Right ventricle myocardium inferior (tissue), 1 donor: Measurements from ENCODE around the gene PCIF1. TPM values are rescaled to one million over a fixed set of nuclear protein-coding genes. Genes with fewer than 3 reads are reported as not detected.
"Not testable (repeated sequence)": the region's sequence is repeated elsewhere in the genome, so short reads cannot be mapped to it uniquely, and the experiment has no call there.

Source experiments
- ATAC-seq: fragments of 200-7000 bp; cut with Tn5 transposase; one replicate; pipeline ENCODE4 v1.9.1; 2020; ENCODE audit warnings: mild to moderate bottlenecking, moderate library complexity
- DNase-seq: peaks from one replicate; pipeline ENCODE4 v3.0.0; 2021; ENCODE audit errors: missing footprints
- intact Hi-C: fragments of 100-400 bp; cut with DNase I; formaldehyde crosslinking; loops from one replicate; pipeline ENCODE4 v1.11.0; 2022
- total RNA-seq: library from RNA; stranded (reverse); fragmentation: NEBNext Ultra II Directional; extraction: Animal tissue kit (Norgen Biotek cat#: 25700); gene quantifications from one replicate; pipeline ENCODE4 v1.2.1, GENCODE V29; 2021
- donor health status: DM: no; HTN: yes; CAD: no; lungs with severe emphysema.

PCIF1 gene
- total RNA-seq, 1 donor from 2014 or later, result 22.5 TPM

DNA sequence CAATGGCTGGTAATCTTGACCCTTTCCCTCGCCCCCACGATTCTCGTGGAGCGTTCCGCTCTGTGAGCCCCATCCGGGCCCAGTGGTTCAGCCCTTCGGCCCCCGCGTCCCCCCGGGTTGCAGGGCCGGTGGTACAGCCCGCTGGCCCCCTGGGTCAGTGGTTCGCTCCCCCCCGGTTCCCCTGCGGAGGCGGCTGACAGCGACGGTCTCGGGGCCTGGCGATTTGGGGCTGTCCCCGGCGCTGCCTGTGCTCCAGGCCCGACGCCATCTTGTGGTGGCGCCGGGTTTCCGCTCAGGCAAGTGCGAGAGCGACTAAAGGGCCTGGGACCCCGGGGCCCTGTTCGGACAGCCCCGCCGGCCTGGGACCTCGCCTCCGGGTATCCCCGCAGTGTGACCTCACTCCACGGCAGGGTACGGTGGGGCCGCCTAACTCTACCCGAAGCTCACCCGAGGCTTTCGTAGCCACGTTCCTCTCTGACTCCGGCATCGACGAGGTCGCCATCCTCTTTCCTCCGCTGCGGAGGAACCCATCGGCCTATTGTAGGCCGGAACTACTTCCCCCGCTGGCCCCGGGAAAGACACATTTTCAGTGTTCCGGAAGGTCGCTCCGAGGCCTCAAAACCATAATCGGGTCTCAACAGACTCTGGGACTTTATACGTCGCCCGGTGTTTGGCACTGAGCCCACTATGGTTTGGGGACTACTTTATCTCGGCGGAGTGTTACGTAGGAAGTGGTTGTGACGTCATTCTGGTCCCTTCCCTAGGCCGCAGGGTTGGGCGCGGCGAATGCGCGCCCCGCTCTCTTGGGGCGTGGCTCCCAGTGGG, 37.4 kb downstream of the PCIF1 start, which contains the start of gene ZNF335:
Gene ZNF335 (minus strand): TSS at position 529 of the 825 bp plus-strand sequence. CDS start 793 bp downstream, outside the sequence.
- DNase-seq, result peak; percentile 98
- intact Hi-C loops, result loop anchor here (2.0 to 5.0 kb wide), 3 partner anchors 37 to 180 kb away; partner anchors contain the start of genes CTSA, DNTTIP1, NEURL2 and PCIF1
- peak; percentile 96 for ATAC-seq

DNA sequence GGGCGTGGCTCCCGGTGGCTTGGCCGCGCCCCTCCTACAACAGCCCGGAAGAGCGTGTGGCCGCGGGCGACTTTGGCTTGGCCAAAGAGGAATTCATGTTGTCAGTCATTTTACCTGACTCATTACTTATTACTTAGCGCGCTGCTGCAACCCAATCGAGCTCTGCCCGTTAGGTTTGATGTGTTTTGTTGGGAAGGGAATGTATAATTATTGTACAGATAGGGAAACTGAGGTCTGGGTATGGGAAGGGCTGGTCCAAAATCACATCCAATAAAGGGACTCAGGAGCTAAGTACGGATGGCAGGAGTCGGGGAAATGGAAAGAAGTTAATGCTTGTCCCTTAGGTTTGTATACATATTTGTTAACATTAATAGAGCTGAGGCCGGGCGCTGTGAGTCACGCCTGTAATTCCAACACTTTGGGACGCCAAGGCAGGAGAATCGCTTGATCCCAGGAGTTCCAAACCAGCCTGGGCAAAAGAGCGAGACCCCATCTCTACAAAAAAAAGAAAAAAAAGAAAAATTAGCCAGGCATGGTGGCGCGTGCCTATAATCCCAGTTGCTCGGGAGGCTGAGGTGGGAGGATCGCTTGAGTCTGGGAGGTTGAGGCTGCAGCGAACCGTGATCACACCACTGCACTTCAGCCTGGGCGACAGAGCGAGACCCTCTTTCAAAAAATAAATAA, 38.2 kb downstream of the PCIF1 start:
- ATAC-seq, result no peak
- intact Hi-C loops, result loop anchor here (2.0 to 5.0 kb wide), 2 partner anchors 38 to 180 kb away; partner anchors contain the start of genes DNTTIP1, PCIF1 and WFDC3
- no peak for DNase-seq

DNA sequence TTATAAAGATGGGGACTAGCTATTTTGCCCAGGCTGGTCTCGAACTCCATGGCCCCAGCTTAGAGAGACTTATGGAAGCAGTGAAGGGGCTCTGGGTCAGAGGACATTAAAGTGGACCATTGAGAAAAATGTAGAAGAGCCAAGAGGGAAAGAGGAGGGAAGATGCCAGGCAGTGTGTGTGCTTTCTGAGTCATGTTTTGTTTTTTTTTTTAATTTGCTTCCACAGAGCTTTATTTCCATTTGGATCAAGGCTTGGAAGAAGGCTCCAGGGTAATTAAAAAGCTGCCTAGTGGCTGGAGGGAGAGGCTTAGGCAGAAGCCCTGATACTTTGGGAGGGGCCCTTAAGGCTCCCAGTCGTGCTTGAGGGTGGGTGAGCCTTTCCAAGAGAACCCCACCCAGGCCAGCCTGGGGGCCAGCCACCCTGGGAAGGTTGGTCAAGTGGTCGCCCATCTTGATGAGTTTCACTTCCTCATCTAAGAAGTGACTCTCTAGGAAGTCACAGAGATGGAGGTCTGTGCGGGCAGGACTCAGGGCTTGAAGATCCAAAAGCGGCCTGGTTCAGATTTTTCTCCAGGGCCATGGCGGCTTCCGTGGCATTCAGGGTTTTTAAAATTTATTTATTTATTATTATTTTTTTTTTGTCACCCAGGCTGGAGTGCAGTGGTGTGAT, 40.5 kb downstream of the PCIF1 start:
- no peak for DNase-seq
- no peak for ATAC-seq
- intact Hi-C loops, result loop anchor here (5.0 kb wide), 1 partner anchor 183 kb away; the partner anchor contains the start of genes DNTTIP1 and WFDC3

DNA sequence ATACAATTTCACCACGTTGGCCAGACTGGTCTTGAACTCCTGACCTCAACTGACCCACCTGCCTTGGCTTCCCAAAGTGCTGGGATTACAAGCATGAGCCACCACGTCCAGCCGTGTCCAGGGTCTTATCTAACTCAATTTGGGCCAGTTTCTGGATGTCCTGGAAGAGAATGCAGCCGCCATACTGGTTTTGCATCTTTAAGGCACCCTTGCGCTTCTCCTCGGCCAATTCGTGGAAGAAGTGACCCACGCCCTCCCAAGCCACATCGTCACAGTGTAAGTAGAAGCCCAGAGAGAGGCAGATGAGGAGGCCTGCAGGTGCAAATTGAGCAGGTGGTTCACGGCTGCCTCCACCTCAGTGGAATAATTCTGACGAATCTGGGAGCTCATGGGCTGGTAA, 41.2 kb downstream of the PCIF1 start:
- intact Hi-C loops, result no loop called here
- ATAC-seq (no peak), DNase-seq (no peak)

DNA sequence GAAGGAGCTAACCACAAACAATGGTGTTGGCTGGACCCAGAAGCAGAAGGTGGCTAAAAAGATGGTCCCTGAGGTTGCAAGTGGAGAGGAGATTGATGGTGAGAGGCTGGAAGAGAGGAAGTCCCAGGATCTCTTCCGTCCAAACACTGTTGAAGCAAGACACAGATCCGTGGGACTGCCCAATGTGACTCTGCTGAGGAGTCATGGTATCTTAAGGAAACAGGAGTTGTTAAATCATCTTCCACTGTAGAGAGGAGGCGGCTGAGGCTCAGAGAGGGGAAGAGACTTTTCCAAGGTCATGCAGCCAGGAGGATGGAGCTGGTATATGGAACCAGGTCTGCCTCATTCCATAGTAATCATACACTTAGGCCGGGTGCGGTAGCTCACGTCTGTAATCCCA, 41.6 kb downstream of the PCIF1 start:
- ATAC-seq (no peak), DNase-seq (no peak)
- intact Hi-C loops, result no loop called here

DNA sequence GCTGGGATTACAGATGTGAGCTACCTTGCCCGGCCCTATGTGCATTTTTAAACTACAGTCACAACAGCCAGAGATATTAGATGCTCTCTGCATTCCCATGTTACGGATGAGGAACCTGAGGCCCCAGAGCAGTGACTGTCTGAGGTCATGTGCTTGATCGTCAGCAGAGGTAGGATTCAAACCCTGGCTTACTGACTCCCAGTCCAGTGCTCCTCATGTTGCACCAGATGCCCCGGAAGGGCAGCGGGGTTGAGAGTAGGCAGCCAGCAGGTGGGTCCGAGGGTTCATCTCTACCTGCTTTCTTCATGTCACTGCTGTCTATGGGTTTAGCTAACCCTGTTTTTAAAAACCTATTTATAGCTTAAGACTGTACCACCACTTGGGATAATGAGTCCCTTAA, 46.8 kb downstream of the PCIF1 start:
- intact Hi-C loops, result no loop called here
- ATAC-seq (no peak), DNase-seq (no peak)

DNA sequence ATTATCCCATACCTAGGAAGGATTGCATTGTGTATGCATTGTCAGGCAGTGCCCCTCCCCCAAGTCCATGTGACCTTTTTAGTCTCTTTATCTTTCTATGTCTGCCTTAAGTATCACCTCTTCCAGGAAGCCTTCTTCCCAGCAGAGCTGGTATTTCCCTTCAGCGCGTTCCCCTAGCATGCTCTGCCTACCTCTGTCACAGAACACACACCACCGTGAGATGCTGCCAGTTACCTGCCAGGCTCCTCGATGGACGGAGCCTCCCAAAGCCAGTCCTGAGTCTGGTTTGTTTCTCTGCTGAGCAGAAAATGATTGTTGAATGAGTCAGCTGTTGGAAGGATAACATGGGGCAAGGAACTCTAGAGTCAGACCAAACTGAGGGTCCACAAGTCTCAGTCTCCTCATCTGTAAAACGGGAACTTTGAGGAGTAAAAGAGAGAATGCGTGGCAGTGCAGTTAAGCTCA, 48.8 kb downstream of the PCIF1 start:
- no peak for DNase-seq

DNA sequence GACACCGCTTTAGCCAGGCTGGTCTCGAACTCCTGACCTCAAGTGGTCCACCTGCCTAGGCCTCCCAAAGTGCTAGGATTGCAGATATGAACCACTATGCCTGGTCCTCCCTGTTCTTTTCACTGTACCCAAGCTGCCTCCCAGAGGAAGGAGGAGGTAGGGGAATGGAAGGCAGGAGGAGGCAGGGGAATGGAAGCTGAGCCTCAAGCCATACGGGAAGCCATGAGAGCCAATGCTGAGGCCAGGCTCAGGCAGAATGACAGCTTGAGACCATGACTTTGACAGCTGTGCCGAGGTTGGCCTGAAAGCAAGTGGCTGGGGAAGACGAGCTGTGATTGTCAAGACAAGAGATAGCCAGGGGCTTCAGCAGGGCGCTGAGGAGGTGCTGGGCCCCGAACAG, 51.1 kb downstream of the PCIF1 start:
- intact Hi-C loops, result no loop called here

More for the DNA sequence above, 48.8 kb downstream of the PCIF1 start:
- intact Hi-C loops, result no loop called here
- no peak for ATAC-seq

DNA sequence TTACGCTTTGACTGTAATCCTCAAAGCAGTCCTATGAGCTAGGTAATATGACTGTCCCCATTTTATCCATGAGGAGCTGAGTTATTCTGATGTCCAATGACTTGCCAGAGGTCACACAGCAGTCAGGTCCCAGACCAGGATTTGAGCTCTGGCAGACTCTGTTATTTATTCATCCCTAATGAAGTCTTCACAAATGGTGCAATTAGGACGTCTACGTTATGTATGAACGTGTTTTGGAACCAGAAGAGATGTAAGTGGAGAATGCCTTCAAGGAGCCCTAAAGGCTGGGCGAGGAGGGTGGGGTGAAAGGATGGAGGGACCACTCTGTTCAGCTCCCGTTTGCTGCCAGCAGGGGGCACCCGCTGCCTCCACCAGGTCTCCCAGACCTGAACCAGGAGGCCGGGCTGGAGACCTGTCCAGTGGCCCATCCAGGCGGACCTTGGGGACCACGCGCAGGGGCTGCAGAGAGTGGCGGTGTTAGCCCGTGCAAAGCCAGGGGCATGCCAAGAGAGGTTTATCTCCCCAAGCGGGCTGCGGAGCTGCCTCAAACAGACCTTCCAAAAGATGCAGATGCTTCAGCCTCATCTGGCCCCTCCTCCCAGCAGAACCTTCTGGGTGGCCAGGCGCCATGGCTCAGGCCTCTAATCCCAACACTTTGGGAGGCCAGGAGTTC, 52.8 kb downstream of the PCIF1 start:
- ATAC-seq (peak; percentile 84), DNase-seq (peak; percentile 87)
- intact Hi-C loops, result no loop called here

More for the DNA sequence above, 51.1 kb downstream of the PCIF1 start:
- no peak for DNase-seq
- no peak for ATAC-seq

DNA sequence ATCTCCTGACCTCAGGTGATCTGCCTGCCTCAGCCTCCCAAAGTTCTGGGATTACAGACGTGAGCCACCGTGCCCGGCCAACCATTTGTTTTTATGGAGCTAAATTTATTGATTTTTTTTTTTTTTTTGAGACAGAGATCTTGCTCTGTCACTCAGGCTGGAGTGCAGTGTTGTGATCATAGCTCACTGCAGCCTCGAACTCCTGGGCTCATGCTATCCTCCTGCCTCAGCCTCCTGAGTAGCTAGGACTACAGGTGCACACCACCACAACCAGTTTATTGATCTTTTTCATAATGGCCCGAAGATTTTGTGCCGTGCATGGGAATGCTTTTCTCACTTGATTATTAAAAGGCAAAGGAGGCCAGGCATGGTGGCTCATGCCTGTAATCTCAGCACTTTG, 54.3 kb downstream of the PCIF1 start:
- intact Hi-C loops, DNase-seq, ATAC-seq: not testable (repeated sequence)

DNA sequence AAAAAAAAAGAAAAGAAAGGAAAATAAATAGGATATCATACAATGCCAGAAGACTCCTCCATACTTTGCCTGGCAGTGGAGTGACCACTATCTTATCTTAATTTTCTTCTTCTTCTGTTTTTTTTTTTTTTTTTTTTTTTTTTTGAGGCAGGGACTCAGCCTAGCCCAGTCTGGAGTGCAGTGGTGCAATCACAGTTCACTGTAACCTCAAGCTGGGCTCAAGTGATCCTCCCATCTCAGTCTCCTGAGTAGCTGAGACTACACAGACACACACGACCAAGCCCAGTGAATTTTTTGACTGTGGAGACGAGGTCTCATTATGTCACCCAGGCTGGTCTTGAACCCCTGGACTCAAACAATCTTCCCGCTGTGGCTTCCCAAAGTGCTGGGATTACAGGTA, 57.1 kb downstream of the PCIF1 start:
- DNase-seq, result no peak
- no peak for ATAC-seq
- intact Hi-C loops, result no loop called here

DNA sequence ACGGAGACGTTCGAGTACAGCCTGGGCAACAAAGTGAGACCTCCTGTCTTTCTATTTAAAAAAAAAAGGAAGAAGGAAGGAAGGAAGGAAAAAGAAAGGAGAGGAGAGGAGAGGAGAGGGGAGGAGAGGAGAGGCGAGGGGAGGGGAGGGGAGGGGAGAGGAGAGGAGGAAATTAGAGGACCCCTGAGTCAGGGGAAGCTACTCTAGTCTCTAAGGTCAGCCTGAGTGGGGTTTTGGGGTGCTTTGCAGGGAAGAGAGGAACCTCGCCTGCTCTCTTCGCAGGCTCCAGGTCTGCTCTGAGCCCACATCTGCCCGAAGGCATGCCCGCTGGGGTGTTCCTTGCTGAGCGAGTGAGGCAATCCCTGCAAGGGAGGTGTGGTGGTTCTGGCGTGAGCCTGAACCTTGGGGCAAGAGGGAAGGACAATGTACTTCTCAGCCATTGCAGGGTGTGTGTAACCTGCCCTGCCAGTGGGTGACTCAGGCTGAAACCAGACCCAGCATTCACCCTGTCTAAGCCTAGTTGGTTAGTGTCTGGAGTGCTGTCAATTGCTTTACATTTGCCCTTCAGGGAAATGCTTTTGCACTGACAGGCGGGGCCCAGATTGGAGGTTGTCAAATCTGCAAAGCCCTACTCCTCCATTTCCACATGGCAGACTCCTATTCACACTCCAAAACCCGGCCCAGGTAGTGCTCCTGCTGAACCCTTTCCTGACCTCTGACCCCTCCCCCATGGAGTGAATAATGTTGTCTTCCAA, 58.9 kb downstream of the PCIF1 start:
- intact Hi-C loops, result no loop called here
- ATAC-seq, result no peak
- DNase-seq, result no peak

DNA sequence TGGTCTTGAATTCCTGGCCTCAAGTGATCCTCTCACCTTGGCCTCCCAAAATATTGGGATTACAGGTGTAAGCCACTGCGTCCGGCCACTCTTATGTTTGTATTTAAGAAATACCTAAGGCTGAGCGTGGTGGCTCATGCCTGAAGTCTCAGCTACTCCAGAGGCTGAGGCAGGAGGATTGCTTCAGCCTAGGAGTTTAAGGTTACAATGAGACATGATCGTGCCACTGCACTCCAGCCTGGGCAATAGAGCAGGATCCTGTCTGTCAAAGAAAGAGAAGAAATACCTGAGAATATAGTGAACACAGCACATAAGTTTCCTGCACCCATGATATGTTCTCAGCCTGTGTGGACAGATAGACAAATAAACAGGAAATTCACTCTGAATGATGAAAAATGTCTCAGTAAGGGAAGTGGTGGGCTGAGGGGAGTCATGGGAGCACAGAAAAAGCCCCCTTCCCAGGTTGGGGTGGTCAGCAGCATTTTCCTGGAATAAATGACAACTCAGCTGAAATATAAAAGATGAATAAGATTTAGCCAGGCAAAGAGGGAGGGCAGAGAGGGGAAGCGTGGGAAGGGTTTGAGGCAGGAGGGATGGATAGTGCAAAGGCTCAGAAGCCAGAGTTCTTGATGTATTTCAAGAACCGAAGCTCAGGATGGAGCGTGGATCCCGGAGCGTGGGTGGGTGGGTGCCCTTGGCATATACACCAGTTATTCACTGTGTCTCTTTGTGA, 60.4 kb downstream of the PCIF1 start:
- intact Hi-C loops, result no loop called here
- no peak for DNase-seq
- ATAC-seq, result no peak

DNA sequence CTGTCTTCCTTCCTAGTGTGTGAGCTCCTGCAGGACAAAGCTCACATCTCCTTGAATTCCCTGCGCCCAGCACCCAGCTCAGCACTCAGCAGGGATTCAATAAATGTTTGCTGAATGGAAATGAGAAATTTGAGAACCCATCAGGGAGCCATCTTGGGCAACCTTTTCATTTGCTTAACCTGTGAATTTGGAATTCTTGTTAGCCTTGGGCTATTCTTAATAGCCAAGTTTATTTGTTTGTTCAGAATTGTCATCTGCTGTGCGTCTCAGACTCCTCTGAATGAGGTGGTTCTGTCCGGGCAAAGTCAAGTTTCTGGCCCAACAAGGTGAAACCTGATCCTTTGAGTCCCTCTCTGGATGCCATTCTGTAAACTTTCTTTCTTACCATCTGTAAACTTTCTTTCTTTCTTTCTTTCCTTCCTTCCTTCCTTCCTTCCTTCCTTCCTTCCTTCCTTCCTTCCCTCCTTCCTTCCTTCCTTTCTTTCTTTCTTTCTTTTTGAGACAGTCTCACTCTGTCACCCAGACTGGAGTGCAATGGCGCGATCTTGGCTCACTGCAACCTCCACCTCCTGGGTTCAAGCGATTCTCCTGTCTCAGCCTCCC, 61.1 kb downstream of the PCIF1 start:
- intact Hi-C loops, DNase-seq, ATAC-seq: not testable (repeated sequence)

DNA sequence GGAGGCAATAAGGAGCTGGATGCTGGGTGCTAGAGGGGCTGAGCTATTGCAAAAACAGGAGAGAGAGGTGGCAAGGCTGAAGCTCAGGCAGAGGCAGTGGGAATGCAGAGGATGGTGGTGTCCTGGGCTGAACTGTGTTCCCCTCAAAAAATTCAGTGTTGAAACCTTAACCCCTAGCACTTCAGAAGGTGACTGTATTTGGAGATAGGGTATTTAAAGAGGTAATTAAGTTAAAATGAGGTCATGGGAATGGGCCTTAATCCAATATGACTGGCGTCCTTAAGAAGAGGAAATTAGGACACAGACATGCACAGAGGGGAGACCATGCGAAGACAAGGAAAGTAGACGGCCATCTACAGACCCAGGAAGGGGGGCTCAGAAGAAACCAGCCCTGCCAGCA, 62.7 kb downstream of the PCIF1 start:
- no peak for ATAC-seq
- intact Hi-C loops, result no loop called here
- DNase-seq, result no peak
